Uterus (tissue), 4 donors: ENCODE results near the gene EIF5. TPM values are rescaled to one million over a fixed set of nuclear protein-coding genes. Genes with fewer than 3 reads are reported as not detected.

Source experiments
- DNase-seq, 2 donors: peaks; one replicate each; pipeline ENCODE4 v3.0.0-alpha.2; 2019 to 2020
- H3K27ac ChIP-seq, 2 donors: fragments of 200-600 bp; sonication (generic); 1 replicate in 1 of 2; 2 replicates in 1 of 2; pipeline ENCODE4 v1.5.1; 2016 to 2018
- H3K27me3 ChIP-seq, 2 donors: fragments of 200-600 bp; sonication (generic); one replicate each; pipeline ENCODE4 v1.5.1; 2018 to 2019; ENCODE audit warnings: control low read depth in 1 of 2
- H3K36me3 ChIP-seq, 2 donors: fragments of 200-600 bp; sonication (generic); one replicate each; pipeline ENCODE4 v1.5.1; 2019; ENCODE audit warnings: control low read depth in 1 of 2
- H3K4me1 ChIP-seq, 2 donors: fragments of 200-600 bp; sonication (generic); one replicate each; pipeline ENCODE4 v1.5.1; 2018 to 2019; ENCODE audit warnings: control low read depth in 1 of 2
- H3K4me3 ChIP-seq, 2 donors: fragments of 200-600 bp; sonication (generic); 1 replicate in 1 of 2; 2 replicates in 1 of 2; pipeline ENCODE4 v1.5.1; 2018 to 2019; ENCODE audit warnings: mild to moderate bottlenecking in 1 of 2
- H3K9me3 ChIP-seq, 2 donors: fragments of 200-600 bp; sonication (generic); one replicate each; pipeline ENCODE4 v1.5.1; 2019; ENCODE audit warnings: control low read depth in 1 of 2
- POLR2A ChIP-seq, 2 donors: fragments of 450-650 bp; IDR thresholded peaks; one replicate each; pipeline ENCODE4 v1.6.1; 2016; ENCODE audit warnings: antibody characterized with exemption in 2 of 2, mild to moderate bottlenecking in 1 of 2, moderate library complexity in 1 of 2
- intact Hi-C: fragments of 100-400 bp; cut with DNase I; formaldehyde crosslinking; loops from one replicate; pipeline ENCODE4 v1.15.1; 2023; ENCODE audit warnings: low total_unique reads
- total RNA-seq, 4 donors: library from RNA; depleted of rRNA in 3 of 4; stranded (reverse); fragments of >200 nt in 3 of 4; gene quantifications; one replicate each; pipeline versions ENCODE4 v1.1.0 to v1.2.4, GENCODE V29; 2014 to 2023
- TF ChIP-seq, protein P1 (sequence below), 4 experiments: fragments of 200-600 bp in 2 of 4; fragments of 450-650 bp in 2 of 4; sonication (generic) in 2 of 4; IDR thresholded peaks; one replicate each; pipeline ENCODE4 v1.5.1; 2016 to 2019; ENCODE audit warnings: antibody characterized with exemption in 4 of 4, mild to moderate bottlenecking in 2 of 4, moderate library complexity in 1 of 4
- donor health status: DM: yes; HTN: yes; CAD: no.

Gene EIF5
- total RNA-seq, 4 donors from 2014 or later = 66.5 to 159 (median 113) TPM

DNA sequence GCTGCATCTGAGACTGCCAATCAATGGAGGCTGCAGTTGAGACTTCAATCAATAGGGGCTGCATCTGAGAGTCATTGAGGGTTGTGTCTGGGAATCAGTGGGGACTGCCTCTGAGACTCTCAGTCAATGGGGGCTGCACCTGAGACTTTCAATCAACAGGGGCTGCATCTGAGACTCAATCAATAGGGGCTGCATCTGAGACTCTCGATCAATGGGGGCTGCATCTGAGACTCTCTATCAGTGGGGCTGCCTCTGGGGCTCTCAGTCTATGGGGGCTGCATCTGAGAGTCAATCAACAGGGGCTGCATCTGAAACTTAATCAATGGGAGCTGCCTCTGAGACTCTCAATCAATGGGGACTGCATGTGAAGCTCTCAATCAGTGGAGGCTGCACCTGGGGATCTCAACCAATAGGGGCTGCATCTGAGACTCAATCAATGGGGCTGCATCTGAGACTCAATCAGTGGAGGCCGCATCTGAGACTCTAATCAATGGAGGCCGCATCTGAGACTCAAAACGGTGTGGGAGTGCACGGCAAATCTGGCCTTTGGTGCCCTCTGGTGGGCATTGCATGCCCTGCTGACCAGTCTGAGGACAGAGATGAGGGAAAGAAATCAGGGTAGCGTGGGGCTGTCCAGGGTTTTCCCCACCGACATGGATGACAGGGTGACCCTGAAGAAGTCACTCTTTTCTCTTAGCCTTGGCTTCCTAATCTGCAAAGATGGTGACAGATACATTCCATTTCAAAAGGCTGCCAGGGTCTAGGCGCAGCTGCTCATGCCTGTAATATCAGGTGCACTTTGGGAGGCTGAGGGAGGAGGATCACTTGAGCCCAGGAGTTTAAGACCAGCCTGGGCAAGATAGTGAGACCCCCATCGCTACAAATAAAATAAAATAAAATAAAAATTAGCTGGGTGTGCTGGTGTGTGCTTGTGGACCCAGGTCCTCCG, 41.3 kb upstream of the EIF5 start:
- Histone ChIP-seq H3K36me3 (no peaks in the 10 kb centered on the region), H3K27ac (no peak overlapping the region), H3K4me1 (no peaks in the 10 kb centered on the region), H3K4me3 (no peak overlapping the region), H3K27me3 (no peaks in the 10 kb centered on the region), H3K9me3 (no peaks in the 10 kb centered on the region)
- peak; percentile 77 to 81 for DNase-seq
- TF ChIP-seq, protein P1, sequence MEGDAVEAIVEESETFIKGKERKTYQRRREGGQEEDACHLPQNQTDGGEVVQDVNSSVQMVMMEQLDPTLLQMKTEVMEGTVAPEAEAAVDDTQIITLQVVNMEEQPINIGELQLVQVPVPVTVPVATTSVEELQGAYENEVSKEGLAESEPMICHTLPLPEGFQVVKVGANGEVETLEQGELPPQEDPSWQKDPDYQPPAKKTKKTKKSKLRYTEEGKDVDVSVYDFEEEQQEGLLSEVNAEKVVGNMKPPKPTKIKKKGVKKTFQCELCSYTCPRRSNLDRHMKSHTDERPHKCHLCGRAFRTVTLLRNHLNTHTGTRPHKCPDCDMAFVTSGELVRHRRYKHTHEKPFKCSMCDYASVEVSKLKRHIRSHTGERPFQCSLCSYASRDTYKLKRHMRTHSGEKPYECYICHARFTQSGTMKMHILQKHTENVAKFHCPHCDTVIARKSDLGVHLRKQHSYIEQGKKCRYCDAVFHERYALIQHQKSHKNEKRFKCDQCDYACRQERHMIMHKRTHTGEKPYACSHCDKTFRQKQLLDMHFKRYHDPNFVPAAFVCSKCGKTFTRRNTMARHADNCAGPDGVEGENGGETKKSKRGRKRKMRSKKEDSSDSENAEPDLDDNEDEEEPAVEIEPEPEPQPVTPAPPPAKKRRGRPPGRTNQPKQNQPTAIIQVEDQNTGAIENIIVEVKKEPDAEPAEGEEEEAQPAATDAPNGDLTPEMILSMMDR (IDR thresholded peaks at IDR 0.05) = peak; percentile 91 to 97 (median 95)
- TF ChIP-seq POLR2A (IDR thresholded peaks at IDR 0.05) = peak in 1 of 2 donors; percentile 25
- intact Hi-C loops = loop anchor here (2.0 to 5.0 kb wide), 2 partner anchors 105 to 190 kb away; no protein-coding TSS in a partner anchor

DNA sequence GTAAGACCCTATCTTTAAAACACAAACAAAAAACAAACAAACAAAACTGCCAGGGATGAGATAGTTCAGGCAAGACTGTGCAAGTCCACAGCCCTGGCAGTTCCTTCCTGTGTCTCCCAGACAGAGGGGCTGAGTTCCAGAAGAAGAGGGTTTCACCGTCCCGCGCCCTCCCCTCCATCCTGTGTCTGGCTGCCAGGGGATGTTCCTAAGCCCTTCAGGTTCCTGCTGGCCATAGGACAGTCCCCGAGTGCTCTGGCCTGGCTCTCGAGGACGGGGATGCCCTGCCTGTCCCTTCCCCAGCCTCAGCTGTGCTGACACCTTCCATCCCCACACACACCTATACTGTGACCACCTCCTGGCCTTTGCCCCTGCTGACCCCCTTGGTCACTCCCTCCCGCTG, 40.6 kb upstream of the EIF5 start:
- no peak for TF ChIP-seq POLR2A (IDR thresholded peaks at IDR 0.05)
- TF ChIP-seq, protein P1 (IDR thresholded peaks at IDR 0.05) = no peak
- no peak for DNase-seq
- no peak overlapping the region for H3K27ac ChIP-seq
- no peaks in the 10 kb centered on the region for H3K4me1 ChIP-seq
- H3K4me3 ChIP-seq = no peak overlapping the region
- no peaks in the 10 kb centered on the region for H3K9me3 ChIP-seq
- H3K36me3 ChIP-seq = no peaks in the 10 kb centered on the region
- no peaks in the 10 kb centered on the region for H3K27me3 ChIP-seq
- intact Hi-C loops = loop anchor here (2.0 to 5.0 kb wide), 2 partner anchors 106 to 191 kb away; no protein-coding TSS in a partner anchor

DNA sequence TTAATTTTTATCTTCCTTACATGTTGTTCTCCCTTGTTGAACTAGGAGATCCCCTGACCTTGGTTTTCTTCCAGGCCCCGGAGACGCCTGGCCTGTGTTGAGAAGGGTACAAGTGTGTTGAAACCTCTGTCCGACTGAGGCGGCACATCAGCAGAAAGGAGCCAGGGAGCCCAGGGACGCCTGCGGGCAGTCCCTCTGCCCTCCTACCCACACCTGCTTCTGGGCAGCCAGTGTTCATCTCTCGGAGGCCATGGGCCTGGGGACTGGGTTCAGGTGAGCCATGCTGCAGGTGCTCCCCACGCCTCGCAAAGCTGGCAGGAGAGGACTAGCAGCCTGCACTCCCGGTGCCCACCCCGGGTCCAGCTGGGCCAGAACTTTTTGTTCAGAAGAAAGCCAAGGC, 39.9 kb upstream of the EIF5 start:
- no peaks in the 10 kb centered on the region for H3K27me3 ChIP-seq
- H3K4me1 ChIP-seq = no peaks in the 10 kb centered on the region
- no peak overlapping the region for H3K4me3 ChIP-seq
- no peak for DNase-seq
- H3K9me3 ChIP-seq = no peaks in the 10 kb centered on the region
- no peak overlapping the region for H3K27ac ChIP-seq
- intact Hi-C loops = loop anchor here (5.0 kb wide), 1 partner anchor 107 kb away; no protein-coding TSS in a partner anchor
- TF ChIP-seq, protein P1 (IDR thresholded peaks at IDR 0.05) = no peak
- TF ChIP-seq POLR2A (IDR thresholded peaks at IDR 0.05) = no peak
- H3K36me3 ChIP-seq = no peaks in the 10 kb centered on the region

DNA sequence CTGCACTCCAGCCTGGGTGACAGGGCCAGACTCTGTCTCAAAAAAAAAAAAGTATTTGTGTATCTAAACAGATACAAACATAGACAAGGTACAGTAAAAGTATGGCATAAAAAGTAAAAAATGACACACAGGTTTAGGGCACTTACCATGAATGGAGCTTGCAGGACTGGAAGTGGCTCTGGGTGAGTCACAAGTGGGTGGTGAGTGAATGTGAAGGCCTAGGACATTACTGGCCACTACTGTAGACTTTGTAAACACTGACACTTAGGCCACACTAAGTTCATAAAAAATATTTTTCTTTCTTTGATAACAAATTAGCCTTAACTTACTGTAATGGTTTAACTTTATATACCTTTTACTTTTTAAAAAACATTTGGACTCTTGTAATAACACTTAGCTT, 38.0 kb upstream of the EIF5 start:
- Histone ChIP-seq H3K27me3 (no peaks in the 10 kb centered on the region), H3K9me3 (no peaks in the 10 kb centered on the region), H3K4me1 (no peaks in the 10 kb centered on the region)

More for the DNA sequence above, 38.0 kb upstream of the EIF5 start:
- H3K4me3 ChIP-seq = no peak overlapping the region
- no peak for DNase-seq
- H3K36me3 ChIP-seq = no peaks in the 10 kb centered on the region
- H3K27ac ChIP-seq = no peak overlapping the region
- intact Hi-C loops = no loop called here
- TF ChIP-seq, protein P1 (IDR thresholded peaks at IDR 0.05) = no peak
- no peak for TF ChIP-seq POLR2A (IDR thresholded peaks at IDR 0.05)
